GM19043 (cell line): ENCODE measurements around the gene NPR2.

Source experiments
- ATAC-seq: cut with Tn5 transposase; IDR thresholded peaks from one replicate; pipeline ENCODE4 v1.9.1; 2021; ENCODE audit warnings: low read depth; ENCODE audit not compliant: unreplicated experiment

NPR2 gene

GRCh38 chr9:35763181-35763580 is 28.2 kb upstream of the NPR2 start:
- no peak for ATAC-seq

- no peak for ATAC-seq
These were observed 27.6 kb upstream of the NPR2 start for GRCh38 chr9:35763803-35764202.

GRCh38 chr9:35766997-35767396 is 24.4 kb upstream of the NPR2 start:
- no peak for ATAC-seq

GRCh38 chr9:35767458-35767857 is 23.9 kb upstream of the NPR2 start:
- ATAC-seq: no peak

GRCh38 chr9:35769763-35770162 is 21.6 kb upstream of the NPR2 start:
- ATAC-seq: no peak

- ATAC-seq: no peak
These were observed 20.3 kb upstream of the NPR2 start for GRCh38 chr9:35771075-35771433.

- no peak for ATAC-seq
These were observed 19.9 kb upstream of the NPR2 start for GRCh38 chr9:35771534-35771933.

- ATAC-seq: no peak
These were observed 19.4 kb upstream of the NPR2 start for GRCh38 chr9:35771943-35772342.

- no peak for ATAC-seq
These were observed 16.3 kb upstream of the NPR2 start for GRCh38 chr9:35774907-35775635.

GRCh38 chr9:35776018-35776417 is 15.4 kb upstream of the NPR2 start:
- no peak for ATAC-seq

GRCh38 chr9:35778496-35778895 is 12.9 kb upstream of the NPR2 start:
- ATAC-seq: no peak

- no peak for ATAC-seq
These were observed 10.3 kb upstream of the NPR2 start for GRCh38 chr9:35781066-35781465.

GRCh38 chr9:35783418-35783817 is 8.0 kb upstream of the NPR2 start:
- no peak for ATAC-seq

- no peak for ATAC-seq
These were observed 1.9 kb upstream of the NPR2 start for GRCh38 chr9:35789541-35789940.

- no peak for ATAC-seq
These were observed 1.4 kb upstream of the NPR2 start for GRCh38 chr9:35790025-35790384.

GRCh38 chr9:35790385-35791296 is 750 bp upstream of the NPR2 start:
- no peak for ATAC-seq

- ATAC-seq: no peak
These were observed 828 bp downstream of the NPR2 start for GRCh38 chr9:35792024-35792813.

- no peak for ATAC-seq
These were observed 1.4 kb downstream of the NPR2 start for GRCh38 chr9:35792826-35793225.

GRCh38 chr9:35793461-35793860 is 2.1 kb downstream of the NPR2 start:
- ATAC-seq: no peak

GRCh38 chr9:35795695-35796094 is 4.3 kb downstream of the NPR2 start:
- ATAC-seq: no peak
